HepG2 (cell line): ENCODE results near the gene STK36.

Experiments used
- CTCF ChIP-seq: sonication (generic); formaldehyde crosslinking; IDR thresholded peaks from 2 replicates; pipeline ENCODE4 v1.5.0; 2020; ENCODE audit warnings: mild to moderate bottlenecking, missing genetic modification reagents, moderate library complexity
- EZH2 ChIP-seq: conservative IDR thresholded peaks from 2 replicates; pipeline ENCODE4 v1.6.1; 2012; ENCODE audit warnings: mild to moderate bottlenecking, low read depth, low read length, moderate library complexity
- HMG20B ChIP-seq: conservative IDR thresholded peaks from 2 replicates; pipeline ENCODE4 v1.6.1; 2016; ENCODE audit warnings: missing genetic modification reagents, missing compliant biosample characterization
- MEF2D ChIP-seq: sonication (generic); formaldehyde crosslinking; IDR thresholded peaks from 2 replicates; pipeline ENCODE4 v1.5.1; 2020; ENCODE audit warnings: mild to moderate bottlenecking, missing genetic modification reagents
- MYNN ChIP-seq: sonication (generic); formaldehyde crosslinking; IDR thresholded peaks from 2 replicates; pipeline ENCODE4 v1.4.0; 2020; ENCODE audit warnings: mild to moderate bottlenecking, low read depth, missing genetic modification reagents
- NR2F1 ChIP-seq, 2 experiments: fragments of 450-650 bp in 1 of 2; formaldehyde crosslinking in 1 of 2; IDR thresholded peaks; 2 replicates each; pipeline versions ENCODE4 v1.5.0 to v1.6.1; 2016 to 2020; ENCODE audit warnings: mild to moderate bottlenecking in 1 of 2, missing compliant biosample characterization in 1 of 2, missing genetic modification reagents in 1 of 2, moderate library complexity in 1 of 2
- PHF8 ChIP-seq: sonication (generic); formaldehyde crosslinking; IDR thresholded peaks from 2 replicates; pipeline ENCODE4 v1.5.0; 2020; ENCODE audit warnings: missing genetic modification reagents
- POLR2AphosphoS5 ChIP-seq: IDR thresholded peaks from 2 replicates; pipeline ENCODE4 v1.6.1; 2012; ENCODE audit warnings: low read depth, low read length
- PRDM10 ChIP-seq: sonication (generic); formaldehyde crosslinking; IDR thresholded peaks from 2 replicates; pipeline ENCODE4 v1.4.0; 2020; ENCODE audit warnings: low read depth, missing genetic modification reagents
- ZC3H13 ChIP-seq: sonication (generic); formaldehyde crosslinking; IDR thresholded peaks from 2 replicates; pipeline ENCODE4 v1.8.1; 2023; ENCODE audit warnings: mild to moderate bottlenecking, missing genetic modification reagents, moderate library complexity
- ZFP90 ChIP-seq: sonication (generic); formaldehyde crosslinking; IDR thresholded peaks from 2 replicates; pipeline ENCODE4 v1.8.0; 2022; ENCODE audit warnings: missing genetic modification reagents, mild to moderate bottlenecking, inconsistent platforms, borderline replicate concordance
- ZNF121 ChIP-seq: sonication (generic); formaldehyde crosslinking; IDR thresholded peaks from 2 replicates; pipeline ENCODE4 v1.5.0; 2020; ENCODE audit warnings: mild to moderate bottlenecking, missing genetic modification reagents
- ZNF24 ChIP-seq: fragments of 450-650 bp; IDR thresholded peaks from 2 replicates; pipeline ENCODE4 v1.6.1; 2017; ENCODE audit warnings: antibody characterized with exemption, mild to moderate bottlenecking
- ZNF678 ChIP-seq: sonication (generic); formaldehyde crosslinking; IDR thresholded peaks from 2 replicates; pipeline ENCODE4 v1.4.0; 2020; ENCODE audit warnings: mild to moderate bottlenecking, missing genetic modification reagents

- TF ChIP-seq ZNF678: no peak
- no peak for TF ChIP-seq PHF8
- no peak for TF ChIP-seq ZFP90 (CRISPR knock-in tag)
- TF ChIP-seq POLR2AphosphoS5: no peak
- TF ChIP-seq PRDM10 (CRISPR knock-in tag): no peak
- no peak for TF ChIP-seq NR2F1 (CRISPR knock-in tag; IDR thresholded peaks at IDR 0.05)
- TF ChIP-seq ZNF24: no peak
- TF ChIP-seq MEF2D (CRISPR knock-in tag): no peak
- TF ChIP-seq HMG20B (CRISPR knock-in tag): no peak
- TF ChIP-seq EZH2: no peak
- TF ChIP-seq ZNF121 (CRISPR knock-in tag): no peak
- TF ChIP-seq MYNN: no peak
- TF ChIP-seq CTCF (CRISPR knock-in tag): peak; percentile 76
- no peak for TF ChIP-seq ZC3H13
Observed at GRCh38 chr2:218658671-218659257, 13.1 kb upstream of the STK36 start.
